Psoas muscle (tissue), 8 donors: Measurements from ENCODE around the gene APEH. TPM values are rescaled to one million over a fixed set of nuclear protein-coding genes. Genes with fewer than 3 reads are reported as not detected.

Experiments used
- ATAC-seq, 4 donors: fragments of 200-7000 bp; cut with Tn5 transposase; one replicate each; pipeline ENCODE4 v1.9.1; 2020; ENCODE audit warnings: moderate library complexity in 3 of 4, mild to moderate bottlenecking in 2 of 4
- DNase-seq, 2 donors: peaks; one replicate each; pipeline ENCODE4 v3.0.0-alpha.2; 2020
- H3K27ac ChIP-seq: fragments of 200-600 bp; one replicate; pipeline ENCODE4 v1.8.0; 2022
- H3K27me3 ChIP-seq, 3 donors: fragments of 200-600 bp in 1 of 3; one replicate each; pipeline versions ENCODE4 v1.6.1 to v1.8.0; 2013 to 2022; ENCODE audit warnings: low read length in 2 of 3, mild to moderate bottlenecking in 2 of 3, moderate library complexity in 1 of 3; ENCODE audit not compliant: insufficient read depth in 3 of 3
- H3K36me3 ChIP-seq, 2 donors: fragments of 200-600 bp in 1 of 2; one replicate each; pipeline versions ENCODE4 v1.6.1 to v1.8.0; 2013 to 2022; ENCODE audit warnings: low read depth in 1 of 2, mild to moderate bottlenecking in 1 of 2, moderate library complexity in 1 of 2; ENCODE audit not compliant: insufficient read depth in 1 of 2
- H3K4me1 ChIP-seq: fragments of 200-600 bp; one replicate; pipeline ENCODE4 v1.8.0; 2022
- H3K4me3 ChIP-seq: fragments of 200-600 bp; one replicate; pipeline ENCODE4 v1.8.0; 2022; ENCODE audit warnings: mild to moderate bottlenecking
- H3K9me3 ChIP-seq: fragments of 200-600 bp; one replicate; pipeline ENCODE4 v1.8.0; 2022
- WGBS, 3 donors: extraction: QIAGEN DNeasy Blood & Tissue Kit; methylation state at CpG; one replicate each; pipeline versions ENCODE4 v1.1.6 to v1.1.7; 2013; 5-methylcytosine and 5-hydroxymethylcytosine counted together
- intact Hi-C, 2 donors: fragments of 100-400 bp; cut with DNase I; formaldehyde crosslinking; loops; one replicate each; pipeline versions ENCODE4 v1.11.0 to v1.14.2; 2022
- polyA plus RNA-seq, 3 donors: library from polyadenylated mRNA; stranded (reverse); fragments of 200-250 nt; gene quantifications; one replicate each; pipeline ENCODE4 v1.2.3, GENCODE V29; 2013
- total RNA-seq, 4 donors: library from RNA; stranded (reverse); fragmentation: NEBNext Ultra II Directional in 2 of 4; extraction: Animal tissue kit (Norgen Biotek cat#: 25700) in 2 of 4; gene quantifications; one replicate each; pipeline versions ENCODE4 v1.2.1 to v1.2.4, GENCODE V29; 2021 to 2023
- TF ChIP-seq, protein P1 (sequence below): fragments of 200-600 bp; IDR thresholded peaks from one replicate; pipeline ENCODE4 v1.8.0; 2022; ENCODE audit warnings: antibody characterized with exemption
- donor health status: healthy with polysubstance abuse.
- donor health status: DM: no; HTN: no; CAD: no; lungs with moderate emphysema.
- donor health status: Bipolar disorder and iron deficiency.
- donor health status: healthy.
- donor health status: DM: yes; HTN: yes; CAD: no.
- donor health status: DM: no; HTN: no; CAD: no.
- donor health status: DM: no; HTN: no; CAD: no.
- donor health status: DM: yes; HTN: yes; CAD: no.

APEH gene
- total and polyA plus RNA-seq, 7 donors: 70.8 to 189 (median 115) TPM

DNA sequence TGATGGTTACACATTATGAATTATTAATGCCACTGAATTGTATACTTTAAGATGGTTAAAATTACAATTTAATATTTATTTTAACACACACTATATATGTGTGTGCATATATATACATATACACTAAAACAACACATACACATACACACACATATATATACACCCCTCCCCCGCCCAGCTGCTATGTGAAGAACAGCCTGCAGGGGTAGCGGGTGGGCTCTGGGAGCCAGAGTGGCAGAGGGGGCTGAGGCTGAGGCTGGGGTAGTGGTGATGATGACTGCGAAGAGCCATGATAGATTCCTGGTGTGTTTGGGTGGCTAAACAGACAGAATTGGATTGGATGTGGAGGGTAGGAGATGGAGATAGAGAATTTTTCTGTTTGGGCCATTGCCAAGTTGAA is 39.4 kb upstream of the APEH start:
- DNase-seq (no peak), ATAC-seq (no peak)
- 74 to 81% (median 76%) methylated on average over 3 of the region's 3 CpGs for WGBS, 3 donors
- no peaks in the 10 kb centered on the region for H3K36me3 ChIP-seq
- no peaks in the 10 kb centered on the region for H3K4me1 ChIP-seq
- peaks cover 4% of the 10 kb centered on the region for H3K9me3 ChIP-seq
- intact Hi-C loops: no loop called here
- TF ChIP-seq, protein P1, sequence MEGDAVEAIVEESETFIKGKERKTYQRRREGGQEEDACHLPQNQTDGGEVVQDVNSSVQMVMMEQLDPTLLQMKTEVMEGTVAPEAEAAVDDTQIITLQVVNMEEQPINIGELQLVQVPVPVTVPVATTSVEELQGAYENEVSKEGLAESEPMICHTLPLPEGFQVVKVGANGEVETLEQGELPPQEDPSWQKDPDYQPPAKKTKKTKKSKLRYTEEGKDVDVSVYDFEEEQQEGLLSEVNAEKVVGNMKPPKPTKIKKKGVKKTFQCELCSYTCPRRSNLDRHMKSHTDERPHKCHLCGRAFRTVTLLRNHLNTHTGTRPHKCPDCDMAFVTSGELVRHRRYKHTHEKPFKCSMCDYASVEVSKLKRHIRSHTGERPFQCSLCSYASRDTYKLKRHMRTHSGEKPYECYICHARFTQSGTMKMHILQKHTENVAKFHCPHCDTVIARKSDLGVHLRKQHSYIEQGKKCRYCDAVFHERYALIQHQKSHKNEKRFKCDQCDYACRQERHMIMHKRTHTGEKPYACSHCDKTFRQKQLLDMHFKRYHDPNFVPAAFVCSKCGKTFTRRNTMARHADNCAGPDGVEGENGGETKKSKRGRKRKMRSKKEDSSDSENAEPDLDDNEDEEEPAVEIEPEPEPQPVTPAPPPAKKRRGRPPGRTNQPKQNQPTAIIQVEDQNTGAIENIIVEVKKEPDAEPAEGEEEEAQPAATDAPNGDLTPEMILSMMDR: no peak
- no peak overlapping the region for H3K27ac ChIP-seq
- no peak overlapping the region for H3K4me3 ChIP-seq
- H3K27me3 ChIP-seq: no peaks in the 10 kb centered on the region

DNA sequence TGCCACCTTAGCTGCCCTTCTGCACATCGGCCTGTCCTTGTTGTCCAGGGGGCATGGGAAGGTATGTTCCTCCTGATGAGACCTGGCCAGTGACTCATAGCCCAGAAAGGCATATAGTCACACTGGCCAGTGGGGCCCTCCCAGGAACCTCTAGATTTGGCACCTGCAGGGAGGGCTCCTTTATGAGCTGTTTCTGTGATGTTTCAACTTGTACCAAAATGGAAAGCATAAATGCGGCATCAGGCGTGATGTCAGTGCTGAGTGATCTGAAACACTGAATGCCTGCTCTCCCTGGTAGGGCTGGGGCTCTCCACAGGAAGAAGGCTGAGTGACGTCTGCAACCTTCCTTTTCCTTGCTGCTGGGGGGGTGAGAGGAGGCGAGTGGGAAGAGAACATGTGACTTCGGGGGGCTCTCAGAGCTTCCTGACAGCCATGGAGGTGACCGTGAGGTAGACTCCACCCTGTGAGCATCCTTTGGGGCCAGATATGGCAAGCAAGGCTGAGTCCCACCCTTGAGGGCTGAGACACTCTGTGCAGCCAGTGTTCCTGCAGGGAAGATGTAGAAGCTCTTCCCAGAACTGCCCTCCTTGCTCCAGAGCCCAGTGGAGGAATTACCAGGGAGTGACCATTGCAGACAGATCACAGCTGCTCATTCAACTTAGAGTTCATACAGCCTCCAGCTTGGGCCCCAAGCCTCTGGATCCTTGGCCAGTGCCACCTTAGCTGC is 37.1 kb upstream of the APEH start:
- no peak for ATAC-seq
- intact Hi-C loops: no loop called here
- 57 to 63% (median 61%) methylated on average over 7 of the region's 7 CpGs for WGBS, 3 donors
- TF ChIP-seq, protein P1: no peak
- DNase-seq: no peak
- Histone ChIP-seq H3K4me3 (no peak overlapping the region), H3K27ac (no peak overlapping the region), H3K9me3 (no peaks in the 10 kb centered on the region), H3K36me3 (no peaks in the 10 kb centered on the region), H3K27me3 (no peaks in the 10 kb centered on the region), H3K4me1 (no peaks in the 10 kb centered on the region)

DNA sequence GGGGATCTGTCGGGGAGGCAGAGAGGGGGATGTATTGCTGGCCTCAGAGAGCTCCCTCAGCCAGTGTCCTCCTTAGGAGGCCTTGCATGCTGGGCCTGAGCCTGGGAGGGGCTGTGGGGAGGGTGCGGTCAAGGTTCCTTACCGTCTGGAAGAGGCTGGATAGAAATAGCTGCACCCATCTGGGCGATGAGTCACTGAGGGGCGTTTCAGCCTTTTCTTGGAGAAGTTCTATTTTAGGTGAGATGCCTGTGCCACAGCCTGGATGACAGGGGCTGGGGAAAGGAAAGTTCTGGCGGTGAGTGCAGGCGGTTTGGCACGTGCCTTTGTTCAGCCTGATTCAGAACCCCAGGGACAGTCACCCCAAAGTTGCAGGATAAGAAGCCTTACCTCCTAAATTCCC is 35.7 kb upstream of the APEH start:
- no peaks in the 10 kb centered on the region for H3K27me3 ChIP-seq

DNA sequence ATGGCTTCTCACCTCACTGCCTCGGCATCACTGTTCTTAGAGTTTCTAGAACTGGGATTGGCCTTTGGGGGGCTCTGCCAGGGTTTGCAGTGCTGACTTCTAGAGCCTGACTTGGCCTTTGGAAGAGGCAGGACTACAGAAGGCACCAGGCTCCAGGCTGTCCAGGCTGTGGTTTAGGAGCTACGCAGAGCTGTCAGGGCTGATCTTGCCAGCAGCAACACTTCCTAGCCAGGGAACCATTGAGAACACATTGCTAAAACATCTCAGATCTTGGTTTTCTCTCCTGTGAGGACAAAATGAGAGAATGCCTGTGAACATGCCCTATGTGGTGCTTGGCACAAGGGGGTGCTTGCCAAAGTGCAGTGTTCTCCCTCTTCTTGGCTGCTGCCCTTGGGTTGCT is 34.6 kb upstream of the APEH start:
- 80 to 90% (median 87%) methylated on average over 2 of the region's 2 CpGs for WGBS, 3 donors
- H3K4me1 ChIP-seq: no peaks in the 10 kb centered on the region
- TF ChIP-seq, protein P1: no peak
- ATAC-seq (no peak), DNase-seq (peak in 1 of 2 donors; percentile 14)
- no peaks in the 10 kb centered on the region for H3K36me3 ChIP-seq
- no peaks in the 10 kb centered on the region for H3K27me3 ChIP-seq
- no peaks in the 10 kb centered on the region for H3K9me3 ChIP-seq
- intact Hi-C loops: no loop called here
- H3K4me3 ChIP-seq: no peak overlapping the region
- no peak overlapping the region for H3K27ac ChIP-seq

More for the DNA sequence above, 35.7 kb upstream of the APEH start:
- intact Hi-C loops: no loop called here
- no peaks in the 10 kb centered on the region for H3K4me1 ChIP-seq
- H3K36me3 ChIP-seq: no peaks in the 10 kb centered on the region
- DNase-seq (no peak), ATAC-seq (peak in 1 of 4 donors; percentile 46)
- TF ChIP-seq, protein P1: no peak
- 56 to 71% (median 61%) methylated on average over 8 of the region's 8 CpGs for WGBS, 3 donors
- no peak overlapping the region for H3K4me3 ChIP-seq
- no peak overlapping the region for H3K27ac ChIP-seq
- H3K9me3 ChIP-seq: no peaks in the 10 kb centered on the region

DNA sequence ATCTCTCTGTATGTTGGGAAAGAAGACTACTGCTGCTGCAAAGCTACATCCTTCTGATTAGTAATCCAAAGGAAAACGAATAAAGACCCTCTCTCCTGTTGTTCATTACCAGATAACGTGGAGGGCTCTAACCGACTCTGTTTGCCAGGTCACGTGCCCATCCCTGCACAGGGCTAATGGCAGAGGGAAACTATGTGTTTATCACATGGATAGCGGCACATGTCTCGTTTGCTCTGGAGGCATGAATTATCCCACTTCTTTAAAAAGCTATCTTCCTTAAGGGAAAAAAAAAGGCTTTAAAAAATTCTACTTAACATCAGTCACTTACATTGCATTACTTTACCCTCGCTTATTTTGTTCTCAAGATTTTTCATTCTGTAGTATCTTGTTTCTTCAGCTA is 32.9 kb upstream of the APEH start:
- intact Hi-C loops: no loop called here
- TF ChIP-seq, protein P1: no peak

More for the DNA sequence above, 32.9 kb upstream of the APEH start:
- Histone ChIP-seq H3K36me3 (no peaks in the 10 kb centered on the region), H3K27ac (no peak overlapping the region), H3K9me3 (no peaks in the 10 kb centered on the region), H3K27me3 (no peaks in the 10 kb centered on the region), H3K4me1 (no peaks in the 10 kb centered on the region), H3K4me3 (no peak overlapping the region)
- peak in 1 of 2 donors; percentile 7 for DNase-seq
- no peak for ATAC-seq
- WGBS, 3 donors: 66 to 82% (median 68%) methylated on average over 7 of the region's 7 CpGs
